Right ventricle myocardium superior (tissue), 1 donor: ENCODE data around the gene RGS19. TPM values are rescaled to one million over a fixed set of nuclear protein-coding genes. Genes with fewer than 3 reads are reported as not detected.

ENCODE experiments used
- ATAC-seq: fragments of 200-7000 bp; cut with Tn5 transposase; one replicate; pipeline ENCODE4 v1.9.1; 2020; ENCODE audit warnings: mild to moderate bottlenecking; ENCODE audit not compliant: poor library complexity
- DNase-seq: peaks from one replicate; pipeline ENCODE4 v3.0.0-alpha.2; 2020
- intact Hi-C: fragments of 100-400 bp; cut with DNase I; formaldehyde crosslinking; loops from one replicate; pipeline ENCODE4 v1.11.2; 2022
- total RNA-seq: library from RNA; stranded (reverse); fragmentation: NEBNext Ultra II Directional; extraction: Animal tissue kit (Norgen Biotek cat#: 25700); gene quantifications from one replicate; pipeline ENCODE4 v1.2.1, GENCODE V29; 2021
- donor health status: DM: no; HTN: yes; CAD: no; lungs with severe emphysema.

Gene RGS19
- total RNA-seq, 1 donor from 2014 or later: 6.7 TPM

DNA sequence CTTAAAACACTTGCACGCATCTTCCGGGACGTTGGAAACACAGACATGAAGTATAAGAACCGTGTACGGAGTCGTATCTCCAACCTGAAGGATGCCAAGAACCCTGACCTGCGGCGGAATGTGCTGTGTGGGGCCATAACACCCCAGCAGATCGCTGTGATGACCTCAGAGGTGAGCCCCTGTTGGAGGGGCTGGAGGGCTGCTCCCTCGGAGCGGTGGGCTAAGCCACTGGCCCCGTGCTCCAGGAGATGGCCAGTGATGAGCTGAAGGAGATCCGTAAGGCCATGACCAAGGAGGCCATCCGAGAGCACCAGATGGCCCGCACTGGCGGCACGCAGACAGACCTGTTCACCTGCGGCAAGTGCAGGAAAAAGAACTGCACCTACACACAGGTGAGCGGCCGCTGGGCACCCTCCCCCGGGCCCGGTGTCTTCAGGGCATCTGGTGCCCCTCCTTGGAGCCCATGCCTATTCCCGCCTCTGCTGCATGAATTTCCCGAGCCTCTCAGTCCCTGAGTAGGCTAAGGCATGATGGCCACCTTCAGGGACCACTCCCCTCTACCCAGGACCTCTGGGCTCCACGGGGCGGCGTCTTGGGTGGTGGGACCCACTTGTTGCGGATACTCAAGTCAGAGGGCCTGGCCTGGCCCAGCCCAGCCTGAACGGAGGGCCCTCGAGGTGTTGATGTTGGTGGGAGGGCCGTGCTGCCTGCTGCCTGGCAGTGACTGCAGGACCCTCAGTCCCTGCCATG, 8.9 kb downstream of the RGS19 start:
- no peak for DNase-seq
- intact Hi-C loops: no loop called here
- no peak for ATAC-seq

GRCh38 chr20:64069614-64070243, 9.6 kb downstream of the RGS19 start:
- ATAC-seq (no peak), DNase-seq (no peak)
- intact Hi-C loops: no loop called here

GRCh38 chr20:64069209-64069613, 10.1 kb downstream of the RGS19 start:
- no peak for DNase-seq
- intact Hi-C loops: no loop called here
- no peak for ATAC-seq

- intact Hi-C loops: no loop called here
- ATAC-seq: no peak
- no peak for DNase-seq
Observed at GRCh38 chr20:64068386-64069208, 10.7 kb downstream of the RGS19 start.

DNA sequence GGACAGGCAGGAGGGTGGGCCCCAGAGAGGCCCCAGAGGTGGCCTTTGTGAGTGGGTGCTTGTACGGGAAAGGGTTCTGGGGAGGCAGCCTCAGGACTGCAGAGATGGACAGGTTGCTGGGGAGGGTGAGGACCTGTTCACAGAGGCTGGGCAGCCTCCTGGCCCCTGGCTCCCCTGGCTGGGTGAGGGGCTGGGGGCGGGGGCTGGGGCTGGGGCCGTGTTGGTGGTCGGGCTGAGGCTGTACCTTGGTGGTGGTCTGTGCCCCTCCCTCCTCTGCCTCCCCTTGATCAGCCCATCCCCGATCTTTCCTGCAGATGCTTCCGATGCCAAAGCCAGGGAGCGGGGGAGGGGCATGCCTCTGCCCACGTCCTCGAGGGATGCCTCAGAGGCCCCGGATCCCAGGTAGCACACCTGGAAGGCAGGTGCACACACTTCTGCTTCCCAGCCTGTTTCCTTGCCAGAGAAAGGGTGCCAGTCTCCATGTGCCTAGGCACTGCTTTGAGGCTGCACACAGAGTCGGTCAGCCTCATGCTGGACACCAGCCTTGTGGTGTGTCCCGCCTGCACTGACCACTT, 11.5 kb downstream of the RGS19 start:
- intact Hi-C loops: no loop called here
- ATAC-seq (no peak), DNase-seq (no peak)

DNA sequence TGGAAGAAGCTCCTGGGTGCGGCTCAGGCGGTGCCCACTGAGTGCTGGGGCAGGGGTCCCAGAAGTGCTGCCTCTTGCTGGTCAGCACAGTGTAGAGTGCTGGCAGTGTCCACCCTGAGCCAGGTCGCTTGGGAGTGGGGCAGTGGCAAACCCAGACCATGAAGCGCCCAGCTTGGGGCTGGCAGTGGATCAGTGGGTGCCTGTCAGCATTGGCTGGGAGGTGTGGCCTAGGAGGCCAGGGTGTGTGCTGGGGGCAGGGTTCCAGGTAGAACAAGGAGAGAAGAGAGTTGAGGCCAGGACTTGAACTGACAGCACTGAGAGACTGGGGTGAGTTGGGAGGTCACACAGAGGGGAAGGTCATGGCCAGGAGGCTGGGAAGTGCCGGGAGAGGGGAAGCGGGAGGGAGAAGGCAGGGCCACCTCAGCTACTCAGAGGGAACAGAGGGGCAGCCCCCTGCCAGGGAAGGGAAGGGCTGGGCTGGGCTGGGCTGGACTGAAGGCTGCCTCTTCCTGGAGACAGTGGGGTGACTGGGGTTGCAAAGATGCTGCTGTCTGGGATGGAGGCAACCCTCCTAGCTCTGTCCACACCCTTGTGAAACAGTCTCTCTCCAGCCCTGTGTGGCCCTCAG, 12.2 kb downstream of the RGS19 start:
- no peak for DNase-seq
- intact Hi-C loops: no loop called here
- no peak for ATAC-seq

GRCh38 chr20:64065974-64066343, 13.4 kb downstream of the RGS19 start:
- intact Hi-C loops: no loop called here
- ATAC-seq: no peak
- no peak for DNase-seq

- no peak for DNase-seq
- intact Hi-C loops: no loop called here
- ATAC-seq: no peak
Observed at GRCh38 chr20:64065062-64065973, 14.0 kb downstream of the RGS19 start.

DNA sequence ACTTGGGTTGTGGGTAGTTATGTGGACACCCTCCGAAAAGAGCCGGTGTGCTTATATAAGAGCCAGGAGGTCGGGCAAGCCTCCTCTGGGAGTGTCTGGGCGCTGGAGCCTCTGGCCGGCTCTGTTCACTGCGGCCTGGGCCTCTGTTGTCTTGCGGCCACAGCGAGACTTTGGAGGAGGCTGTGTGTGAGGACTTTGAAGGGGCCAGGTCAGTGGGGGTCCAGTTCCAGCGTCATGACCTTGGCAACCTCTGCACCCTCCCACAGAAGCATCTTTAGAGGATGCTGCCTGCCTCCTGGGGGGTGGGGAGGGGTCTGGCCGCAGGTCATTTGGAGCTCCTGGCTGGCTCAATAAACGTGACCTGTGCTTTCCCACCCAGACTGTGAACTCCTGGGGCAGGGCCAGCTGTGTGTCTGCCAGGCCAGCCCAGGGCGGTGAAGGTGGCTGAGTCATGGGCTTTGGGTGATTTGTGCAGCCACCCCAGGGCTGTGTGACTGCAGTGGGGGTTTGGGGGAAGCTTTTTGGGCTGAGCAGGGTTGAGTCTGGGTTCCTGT, 15.1 kb downstream of the RGS19 start:
- intact Hi-C loops: loop anchor here (5.0 kb wide), 1 partner anchor 82 kb away; the partner anchor contains the start of gene PRPF6
- no peak for DNase-seq
- no peak for ATAC-seq

DNA sequence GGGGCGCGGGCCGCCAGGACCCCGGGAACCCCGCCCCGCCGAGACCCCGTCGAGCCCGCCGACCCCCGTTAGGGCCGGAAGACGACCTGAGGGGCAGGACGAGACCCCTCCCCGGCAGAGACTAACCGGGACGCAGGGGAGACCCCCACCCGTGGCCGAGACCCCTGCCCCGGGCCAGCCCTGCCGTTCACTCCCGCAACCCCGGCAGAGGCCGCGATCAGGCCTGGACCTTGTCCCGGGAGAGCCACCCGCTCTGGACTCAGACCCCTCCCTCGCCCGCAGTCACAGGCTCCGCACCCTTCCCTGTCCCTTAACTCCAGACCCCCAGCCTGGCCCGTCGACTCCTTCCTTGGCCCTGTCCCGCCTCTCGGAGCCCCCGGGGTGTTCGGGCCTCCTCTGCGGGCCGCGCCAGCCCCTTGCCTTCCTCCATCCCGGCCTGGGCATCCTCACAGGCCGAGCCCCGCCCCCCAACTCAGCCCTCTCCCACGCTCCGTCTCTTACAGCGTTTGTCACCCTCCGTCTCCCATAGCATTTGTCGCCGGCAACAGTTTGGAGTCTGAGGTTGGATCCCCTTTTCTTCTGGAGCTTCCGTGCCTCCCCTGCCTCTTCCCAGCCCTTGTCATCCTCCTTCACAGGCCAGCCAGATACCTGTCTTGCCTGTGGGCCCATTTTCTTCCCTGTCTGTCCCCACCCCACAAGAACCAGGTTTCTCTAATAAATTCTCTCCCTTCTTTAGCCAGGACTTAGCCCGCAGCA, 15.8 kb downstream of the RGS19 start:
- peak; percentile 9 for ATAC-seq
- intact Hi-C loops: loop anchor here (5.0 kb wide), 1 partner anchor 81 kb away; the partner anchor contains the start of gene PRPF6
- DNase-seq: no peak

DNA sequence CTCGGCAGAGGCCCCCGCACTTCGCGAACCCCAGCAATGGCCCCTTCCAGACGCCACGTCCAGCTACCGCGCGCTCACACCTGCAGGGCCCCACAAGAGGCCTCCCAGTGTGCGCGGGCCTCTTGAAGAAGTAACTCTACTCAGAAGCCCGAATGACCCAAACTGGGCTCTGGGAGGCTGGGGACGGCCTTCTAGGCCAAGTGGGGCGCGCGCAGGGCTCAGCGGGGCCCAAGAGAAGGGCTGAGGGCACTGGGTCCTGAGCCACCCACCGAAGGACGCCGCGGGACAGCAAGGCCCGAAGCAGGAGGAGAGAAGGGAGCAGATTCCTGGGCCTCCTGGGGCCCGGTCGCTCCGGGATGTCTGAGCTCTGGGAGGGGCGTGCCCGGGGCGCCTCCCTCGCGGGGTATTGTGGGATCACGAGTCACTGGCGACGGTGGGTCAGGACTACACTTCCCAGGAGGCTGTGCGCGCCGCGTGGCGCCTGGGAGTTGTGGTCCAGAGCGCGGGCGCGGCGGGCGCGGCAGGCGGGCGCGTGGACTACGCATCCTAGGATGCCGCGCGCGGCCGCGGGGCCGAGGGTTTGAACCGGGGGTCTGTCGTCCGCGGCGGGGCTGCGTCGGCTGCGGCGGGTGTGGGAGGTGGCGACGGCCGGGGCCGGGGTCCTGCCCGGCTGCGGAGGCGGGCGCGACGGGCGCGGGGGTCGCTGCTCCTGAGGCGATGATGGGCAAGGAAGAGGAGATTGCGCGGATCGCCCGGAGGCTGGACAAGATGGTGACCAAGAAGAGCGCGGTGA, 16.5 kb downstream of the RGS19 start, which contains the start of gene TCEA2:
Gene TCEA2 (plus strand): TSS at position 603 of the 793 bp plus-strand sequence. CDS start 115 bp downstream, at position 718.
- DNase-seq (peak; percentile 99), ATAC-seq (peak; percentile 97)
- intact Hi-C loops: loop anchor here (5.0 kb wide), 1 partner anchor 80 kb away; the partner anchor contains the start of gene PRPF6

GRCh38 chr20:64062276-64062595, 17.1 kb downstream of the RGS19 start:
- ATAC-seq: no peak
- intact Hi-C loops: loop anchor here (5.0 kb wide), 1 partner anchor 80 kb away; the partner anchor contains the start of gene PRPF6
- no peak for DNase-seq

GRCh38 chr20:64058536-64058935, 20.8 kb downstream of the RGS19 start:
- ATAC-seq: no peak
- intact Hi-C loops: no loop called here
- no peak for DNase-seq

DNA sequence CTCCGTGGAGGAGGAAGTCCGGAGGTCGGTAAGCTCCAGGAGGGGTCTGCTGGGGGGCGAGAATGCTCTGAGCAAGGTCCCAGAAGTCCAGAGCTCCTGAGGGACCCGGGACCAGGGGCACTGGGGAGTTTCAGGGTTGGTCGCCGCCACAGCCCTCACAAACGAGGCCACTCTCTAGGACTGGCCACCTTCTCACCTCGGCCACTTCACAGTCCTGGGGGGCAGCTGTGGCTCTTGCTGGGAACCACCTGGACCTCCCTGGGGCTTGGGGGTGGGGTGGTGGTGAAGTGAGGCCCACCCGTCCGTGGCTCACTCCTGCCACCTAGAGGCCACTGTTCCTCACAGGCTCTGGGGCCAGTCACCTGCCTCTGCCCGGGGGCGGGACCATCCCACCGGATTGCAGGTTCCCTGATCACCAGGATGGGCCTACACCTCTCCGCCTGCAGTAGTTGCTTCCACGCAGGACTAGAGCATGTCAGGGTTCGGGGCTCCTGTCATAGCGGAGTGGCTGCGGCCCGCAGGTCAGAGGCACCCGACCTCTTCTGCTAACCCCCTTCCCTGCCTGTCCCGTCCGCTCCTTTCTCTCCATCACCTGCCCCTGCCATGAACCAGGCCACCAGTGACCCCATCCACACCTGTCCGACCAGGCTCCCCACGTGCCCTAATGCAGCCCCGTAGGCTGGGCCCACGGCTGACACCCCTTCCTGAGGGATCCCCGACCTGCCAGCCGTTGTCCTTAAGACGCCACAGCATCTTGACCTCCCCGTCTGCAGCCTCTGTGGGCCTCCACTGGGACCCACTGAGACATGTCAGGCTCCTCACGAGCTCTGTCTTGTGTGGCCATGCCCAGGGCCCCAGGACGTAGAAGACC, 21.5 kb downstream of the RGS19 start:
- intact Hi-C loops: no loop called here
- peak; percentile 55 for ATAC-seq
- DNase-seq: peak; percentile 87
